ENCODE data around the gene TMPRSS7.
A peak's percentile ranks its signal among the peaks of the same experiment; 100 is the strongest.
"Not testable (repeated sequence)": the region's sequence is repeated elsewhere in the genome, so short reads cannot be mapped to it uniquely, and the experiment has no call there.

The TMPRSS7 gene

GRCh38 chr3:112012205-112012992 lies 22.1 kb upstream of the TMPRSS7 start:
- no peak for DNase-seq

GRCh38 chr3:112013058-112013783 lies 21.3 kb upstream of the TMPRSS7 start:
- DNase-seq = peak in 1 of 3 experiments; percentile 34

GRCh38 chr3:112013784-112014143 lies 20.8 kb upstream of the TMPRSS7 start:
- no peak for DNase-seq

GRCh38 chr3:112017091-112017490 lies 17.4 kb upstream of the TMPRSS7 start:
- DNase-seq = peak in 1 of 3 experiments; percentile 24

GRCh38 chr3:112018712-112019111 lies 15.8 kb upstream of the TMPRSS7 start:
- DNase-seq = no peak

GRCh38 chr3:112019716-112020115 lies 14.8 kb upstream of the TMPRSS7 start:
- DNase-seq = no peak

- no peak for DNase-seq
Measured at GRCh38 chr3:112020674-112021085, 13.9 kb upstream of the TMPRSS7 start.

- no peak for DNase-seq
Measured at GRCh38 chr3:112027142-112027541, 7.4 kb upstream of the TMPRSS7 start.

GRCh38 chr3:112027826-112028225 lies 6.7 kb upstream of the TMPRSS7 start:
- DNase-seq = peak in 2 of 3 experiments; percentile 10 to 93

GRCh38 chr3:112030901-112031300 lies 3.6 kb upstream of the TMPRSS7 start:
- DNase-seq = no peak

- peak in 2 of 3 experiments; percentile 35 to 48 for DNase-seq
Measured at GRCh38 chr3:112032098-112032731, 2.3 kb upstream of the TMPRSS7 start.

- DNase-seq = no peak
Measured at GRCh38 chr3:112035241-112035640, 705 bp downstream of the TMPRSS7 start.

- DNase-seq = not testable (repeated sequence)
Measured at GRCh38 chr3:112037194-112037593, 2.7 kb downstream of the TMPRSS7 start.

GRCh38 chr3:112038863-112039262 lies 4.3 kb downstream of the TMPRSS7 start:
- DNase-seq = peak in 2 of 3 experiments; percentile 25 to 66

GRCh38 chr3:112041321-112041720 lies 6.8 kb downstream of the TMPRSS7 start:
- no peak for DNase-seq

- DNase-seq = peak; percentile 82 to 99 (median 83)
Measured at GRCh38 chr3:112042842-112043280, 8.3 kb downstream of the TMPRSS7 start.

GRCh38 chr3:112043621-112044201 lies 9.2 kb downstream of the TMPRSS7 start:
- DNase-seq = peak; percentile 74 to 94 (median 86)

- DNase-seq = no peak
Measured at GRCh38 chr3:112046599-112046998, 12.1 kb downstream of the TMPRSS7 start.

GRCh38 chr3:112047264-112047663 lies 12.7 kb downstream of the TMPRSS7 start:
- DNase-seq = no peak

- DNase-seq = no peak
Measured at GRCh38 chr3:112048911-112049310, 14.4 kb downstream of the TMPRSS7 start.

GRCh38 chr3:112053229-112053628 lies 18.7 kb downstream of the TMPRSS7 start:
- DNase-seq = no peak

GRCh38 chr3:112056451-112056929 lies 22.0 kb downstream of the TMPRSS7 start:
- DNase-seq = no peak

- DNase-seq = no peak
Measured at GRCh38 chr3:112059497-112059896, 25.0 kb downstream of the TMPRSS7 start.

Data from NCI-H1417 (cell line).